Liver (tissue), 9 donors: ENCODE data around the gene RASL12. TPM values are rescaled to one million over a fixed set of nuclear protein-coding genes. Genes with fewer than 3 reads are reported as not detected.

Experiments used
- DNase-seq: peaks from one replicate; pipeline ENCODE4 v3.0.0-alpha.2; 2017; ENCODE audit warnings: low spot score
- H3K27ac ChIP-seq, 2 donors: one replicate each; pipeline ENCODE4 v1.7.0; 2013; ENCODE audit warnings: inconsistent platforms in 2 of 2, low read length in 2 of 2, control low read depth in 1 of 2, low read depth in 1 of 2, mild to moderate bottlenecking in 1 of 2
- H3K27me3 ChIP-seq, 4 donors: one replicate each; pipeline versions ENCODE4 v1.6.1 to v1.7.0; 2013; ENCODE audit warnings: low read length in 3 of 4, inconsistent platforms in 1 of 4, mild to moderate bottlenecking in 1 of 4, moderate library complexity in 1 of 4; ENCODE audit not compliant: control insufficient read depth in 4 of 4, insufficient read depth in 4 of 4
- H3K36me3 ChIP-seq, 4 donors: one replicate each; pipeline versions ENCODE4 v1.6.1 to v1.7.0; 2013; ENCODE audit warnings: low read length in 3 of 4, mild to moderate bottlenecking in 3 of 4, low read depth in 1 of 4, moderate library complexity in 1 of 4; ENCODE audit not compliant: control insufficient read depth in 4 of 4, insufficient read depth in 3 of 4
- H3K4me1 ChIP-seq, 4 donors: one replicate each; pipeline versions ENCODE4 v1.6.1 to v1.7.0; 2013; ENCODE audit warnings: low read length in 3 of 4, mild to moderate bottlenecking in 3 of 4, moderate library complexity in 1 of 4; ENCODE audit not compliant: control insufficient read depth in 4 of 4, insufficient read depth in 4 of 4
- H3K4me3 ChIP-seq, 3 donors: one replicate each; pipeline versions ENCODE4 v1.6.1 to v1.7.0; 2013; ENCODE audit warnings: low read length in 3 of 3, control low read depth in 1 of 3, low read depth in 1 of 3, mild to moderate bottlenecking in 1 of 3
- H3K9ac ChIP-seq, 2 donors: one replicate each; pipeline ENCODE4 v1.7.0; 2013; ENCODE audit warnings: low read length in 2 of 2, mild to moderate bottlenecking in 2 of 2, moderate library complexity in 2 of 2, control low read depth in 1 of 2, low read depth in 1 of 2
- H3K9me3 ChIP-seq, 4 donors: one replicate each; pipeline versions ENCODE4 v1.6.1 to v1.7.0; 2013; ENCODE audit warnings: low read length in 3 of 4; ENCODE audit not compliant: control insufficient read depth in 4 of 4
- EGR1 ChIP-seq, 2 donors: IDR thresholded peaks; 2 replicates each; pipeline ENCODE4 v1.6.1; 2016 to 2018; ENCODE audit warnings: antibody characterized with exemption in 2 of 2, low read depth in 2 of 2
- FOXA1 ChIP-seq: IDR thresholded peaks from 2 replicates; pipeline ENCODE4 v1.6.1; 2016; ENCODE audit warnings: antibody characterized with exemption
- FOXA2 ChIP-seq: IDR thresholded peaks from 2 replicates; pipeline ENCODE4 v1.6.1; 2016; ENCODE audit warnings: antibody characterized with exemption
- GABPA ChIP-seq, 2 donors: IDR thresholded peaks in 1 of 2; conservative IDR thresholded peaks in 1 of 2; 2 replicates each; pipeline ENCODE4 v1.6.1; 2016; ENCODE audit warnings: antibody characterized with exemption in 2 of 2, mild to moderate bottlenecking in 1 of 2, moderate library complexity in 1 of 2
- HNF4A ChIP-seq, 2 donors: conservative IDR thresholded peaks; 2 replicates each; pipeline ENCODE4 v1.6.1; 2016; ENCODE audit warnings: antibody characterized with exemption in 2 of 2, mild to moderate bottlenecking in 2 of 2
- HNF4G ChIP-seq: IDR thresholded peaks from 2 replicates; pipeline ENCODE4 v1.6.1; 2016; ENCODE audit warnings: antibody characterized with exemption
- JUND ChIP-seq, 2 donors: IDR thresholded peaks; 2 replicates each; pipeline ENCODE4 v1.6.1; 2016; ENCODE audit warnings: antibody characterized with exemption in 2 of 2
- NR2F2 ChIP-seq: IDR thresholded peaks from 2 replicates; pipeline ENCODE4 v1.6.1; 2016; ENCODE audit warnings: antibody characterized with exemption
- RAD21 ChIP-seq, 2 donors: IDR thresholded peaks; 2 replicates each; pipeline ENCODE4 v1.6.1; 2016; ENCODE audit warnings: antibody characterized with exemption in 2 of 2, mild to moderate bottlenecking in 2 of 2
- RXRA ChIP-seq, 2 donors: IDR thresholded peaks; 2 replicates each; pipeline ENCODE4 v1.6.1; 2017 to 2018; ENCODE audit warnings: antibody characterized with exemption in 2 of 2, mild to moderate bottlenecking in 1 of 2
- SP1 ChIP-seq: IDR thresholded peaks from 2 replicates; pipeline ENCODE4 v1.6.1; 2018; ENCODE audit warnings: antibody characterized with exemption, mild to moderate bottlenecking
- TAF1 ChIP-seq: conservative IDR thresholded peaks from 2 replicates; pipeline ENCODE4 v1.6.1; 2016; ENCODE audit warnings: antibody characterized with exemption, mild to moderate bottlenecking
- YY1 ChIP-seq: IDR thresholded peaks from 2 replicates; pipeline ENCODE4 v1.6.1; 2016; ENCODE audit warnings: antibody characterized with exemption, mild to moderate bottlenecking
- WGBS: extraction: QIAGEN DNeasy Blood & Tissue Kit; methylation state at CpG from one replicate; pipeline ENCODE4 v1.1.7; 2013; 5-methylcytosine and 5-hydroxymethylcytosine counted together
- polyA plus RNA-seq, 2 donors: library from polyadenylated mRNA; stranded (reverse) in 1 of 2; unstranded in 1 of 2; fragments of 200-250 nt in 1 of 2; fragments of >200 nt in 1 of 2; fragmentation: Nextera tagmentation in 1 of 2; extraction: Ambion mirVana in 1 of 2; gene quantifications; one replicate each; pipeline versions ENCODE4 v1.2.1 to v1.2.3, GENCODE V29; 2013 to 2015
- total RNA-seq, 2 donors: library from RNA; depleted of rRNA; stranded (reverse); fragments of >200 nt; gene quantifications; one replicate each; pipeline ENCODE4 v1.2.3, GENCODE V29; 2014
- TF ChIP-seq, protein P1 (sequence below): fragments of 150-350 bp; IDR thresholded peaks from 2 replicates; pipeline ENCODE4 v1.5.1; 2017; ENCODE audit warnings: improper control_type of control experiment, low read depth, low read length; ENCODE audit not compliant: missing input control
- TF ChIP-seq, protein P2 (sequence below): IDR thresholded peaks from 2 replicates; pipeline ENCODE4 v1.6.1; 2016; ENCODE audit warnings: antibody characterized with exemption
- TF ChIP-seq, protein P3 (sequence below): IDR thresholded peaks from 2 replicates; pipeline ENCODE4 v1.6.1; 2016; ENCODE audit warnings: antibody characterized with exemption
- TF ChIP-seq, protein P4 (sequence below): IDR thresholded peaks from 2 replicates; pipeline ENCODE4 v1.6.1; 2016; ENCODE audit warnings: antibody characterized with exemption
- TF ChIP-seq, protein P5 (sequence below): IDR thresholded peaks from 2 replicates; pipeline ENCODE4 v1.6.1; 2016; ENCODE audit warnings: antibody characterized with exemption, mild to moderate bottlenecking
- donor health status: healthy.
- donor health status: healthy.
- donor health status: healthy.
- donor health status: healthy.
- donor health status: healthy.

Gene RASL12
- total and polyA plus RNA-seq, 4 donors = 0.50 to 0.92 (median 0.63) TPM

DNA sequence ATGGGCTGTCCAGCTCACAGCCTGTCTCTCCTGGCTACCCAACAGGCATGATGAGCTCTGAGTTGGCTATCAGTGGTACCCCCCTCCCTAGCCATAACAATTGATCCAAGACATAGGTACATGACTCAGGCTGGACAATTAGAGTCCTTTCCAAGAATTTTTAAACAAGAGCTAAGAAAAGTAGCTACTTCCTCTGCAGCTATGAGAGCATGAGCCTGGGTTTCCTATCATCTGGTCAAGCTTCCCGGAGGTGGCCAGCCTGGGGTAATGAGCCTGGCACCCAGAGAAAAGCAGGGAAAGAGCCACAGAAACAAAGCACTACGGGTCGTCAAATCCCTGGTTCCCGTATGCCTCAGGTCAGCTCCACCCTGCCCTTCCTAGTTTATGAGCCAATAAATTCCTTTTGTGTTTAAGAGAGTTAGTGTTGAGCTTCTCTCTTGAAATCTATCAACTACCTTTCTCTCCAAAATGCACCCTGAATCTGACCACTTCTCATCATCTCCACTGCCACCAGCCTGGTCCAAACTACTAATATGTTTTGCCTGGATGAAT is 24.9 kb downstream of the RASL12 start (continued):
- TF ChIP-seq, protein P1, sequence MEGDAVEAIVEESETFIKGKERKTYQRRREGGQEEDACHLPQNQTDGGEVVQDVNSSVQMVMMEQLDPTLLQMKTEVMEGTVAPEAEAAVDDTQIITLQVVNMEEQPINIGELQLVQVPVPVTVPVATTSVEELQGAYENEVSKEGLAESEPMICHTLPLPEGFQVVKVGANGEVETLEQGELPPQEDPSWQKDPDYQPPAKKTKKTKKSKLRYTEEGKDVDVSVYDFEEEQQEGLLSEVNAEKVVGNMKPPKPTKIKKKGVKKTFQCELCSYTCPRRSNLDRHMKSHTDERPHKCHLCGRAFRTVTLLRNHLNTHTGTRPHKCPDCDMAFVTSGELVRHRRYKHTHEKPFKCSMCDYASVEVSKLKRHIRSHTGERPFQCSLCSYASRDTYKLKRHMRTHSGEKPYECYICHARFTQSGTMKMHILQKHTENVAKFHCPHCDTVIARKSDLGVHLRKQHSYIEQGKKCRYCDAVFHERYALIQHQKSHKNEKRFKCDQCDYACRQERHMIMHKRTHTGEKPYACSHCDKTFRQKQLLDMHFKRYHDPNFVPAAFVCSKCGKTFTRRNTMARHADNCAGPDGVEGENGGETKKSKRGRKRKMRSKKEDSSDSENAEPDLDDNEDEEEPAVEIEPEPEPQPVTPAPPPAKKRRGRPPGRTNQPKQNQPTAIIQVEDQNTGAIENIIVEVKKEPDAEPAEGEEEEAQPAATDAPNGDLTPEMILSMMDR = no peak
- no peak for TF ChIP-seq NR2F2

DNA sequence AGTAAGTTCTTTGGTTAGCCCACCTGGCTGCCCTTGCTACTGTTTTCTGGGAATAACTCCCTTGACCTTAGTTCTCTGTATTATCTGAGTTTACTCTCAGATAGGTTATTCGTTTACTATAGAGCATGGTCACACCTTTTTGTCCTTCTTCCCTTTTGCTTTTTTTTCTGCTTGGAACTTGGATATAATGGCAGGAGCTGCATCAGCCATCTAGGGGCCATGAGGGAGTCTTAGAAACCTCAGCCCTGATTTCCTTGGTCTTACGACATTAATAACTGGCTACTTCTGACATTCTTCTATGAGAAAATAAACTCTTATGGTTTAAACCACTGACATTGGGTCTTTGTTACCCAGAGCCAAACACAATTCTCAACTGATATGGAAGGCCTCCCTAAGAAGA is 26.0 kb downstream of the RASL12 start:
- Histone ChIP-seq H3K9ac (no peak overlapping the region), H3K4me3 (no peak overlapping the region), H3K27ac (no peak overlapping the region), H3K9me3 (no peaks in the 10 kb centered on the region), H3K4me1 (peaks cover 3 to 19% (median 16%) of the 10 kb centered on the region in 4 donors), H3K36me3 (no peaks in the 10 kb centered on the region), H3K27me3 (no peaks in the 10 kb centered on the region)
- TF ChIP-seq YY1 = no peak
- no peak for TF ChIP-seq EGR1 (IDR thresholded peaks at IDR 0.05; ENCODE audit: low read depth in 2 of 2)
- TF ChIP-seq JUND (IDR thresholded peaks at IDR 0.05) = no peak
- no peak for TF ChIP-seq HNF4G
- TF ChIP-seq, protein P2, sequence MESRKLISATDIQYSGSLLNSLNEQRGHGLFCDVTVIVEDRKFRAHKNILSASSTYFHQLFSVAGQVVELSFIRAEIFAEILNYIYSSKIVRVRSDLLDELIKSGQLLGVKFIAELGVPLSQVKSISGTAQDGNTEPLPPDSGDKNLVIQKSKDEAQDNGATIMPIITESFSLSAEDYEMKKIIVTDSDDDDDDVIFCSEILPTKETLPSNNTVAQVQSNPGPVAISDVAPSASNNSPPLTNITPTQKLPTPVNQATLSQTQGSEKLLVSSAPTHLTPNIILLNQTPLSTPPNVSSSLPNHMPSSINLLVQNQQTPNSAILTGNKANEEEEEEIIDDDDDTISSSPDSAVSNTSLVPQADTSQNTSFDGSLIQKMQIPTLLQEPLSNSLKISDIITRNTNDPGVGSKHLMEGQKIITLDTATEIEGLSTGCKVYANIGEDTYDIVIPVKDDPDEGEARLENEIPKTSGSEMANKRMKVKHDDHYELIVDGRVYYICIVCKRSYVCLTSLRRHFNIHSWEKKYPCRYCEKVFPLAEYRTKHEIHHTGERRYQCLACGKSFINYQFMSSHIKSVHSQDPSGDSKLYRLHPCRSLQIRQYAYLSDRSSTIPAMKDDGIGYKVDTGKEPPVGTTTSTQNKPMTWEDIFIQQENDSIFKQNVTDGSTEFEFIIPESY = no peak
- no peak for TF ChIP-seq SP1
- no peak for TF ChIP-seq NR2F2
- no peak for TF ChIP-seq TAF1
- no peak for TF ChIP-seq RXRA (IDR thresholded peaks at IDR 0.05)
- TF ChIP-seq FOXA1 = no peak
- TF ChIP-seq, protein P1 = no peak
- TF ChIP-seq, protein P3, sequence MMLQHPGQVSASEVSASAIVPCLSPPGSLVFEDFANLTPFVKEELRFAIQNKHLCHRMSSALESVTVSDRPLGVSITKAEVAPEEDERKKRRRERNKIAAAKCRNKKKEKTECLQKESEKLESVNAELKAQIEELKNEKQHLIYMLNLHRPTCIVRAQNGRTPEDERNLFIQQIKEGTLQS = no peak
- no peak for TF ChIP-seq GABPA (IDR thresholded peaks at IDR 0.05 in 1 of 2, conservative IDR thresholded peaks at IDR 0.05 in 1 of 2)
- TF ChIP-seq, protein P4, sequence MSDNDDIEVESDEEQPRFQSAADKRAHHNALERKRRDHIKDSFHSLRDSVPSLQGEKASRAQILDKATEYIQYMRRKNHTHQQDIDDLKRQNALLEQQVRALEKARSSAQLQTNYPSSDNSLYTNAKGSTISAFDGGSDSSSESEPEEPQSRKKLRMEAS = no peak
- TF ChIP-seq, protein P5, sequence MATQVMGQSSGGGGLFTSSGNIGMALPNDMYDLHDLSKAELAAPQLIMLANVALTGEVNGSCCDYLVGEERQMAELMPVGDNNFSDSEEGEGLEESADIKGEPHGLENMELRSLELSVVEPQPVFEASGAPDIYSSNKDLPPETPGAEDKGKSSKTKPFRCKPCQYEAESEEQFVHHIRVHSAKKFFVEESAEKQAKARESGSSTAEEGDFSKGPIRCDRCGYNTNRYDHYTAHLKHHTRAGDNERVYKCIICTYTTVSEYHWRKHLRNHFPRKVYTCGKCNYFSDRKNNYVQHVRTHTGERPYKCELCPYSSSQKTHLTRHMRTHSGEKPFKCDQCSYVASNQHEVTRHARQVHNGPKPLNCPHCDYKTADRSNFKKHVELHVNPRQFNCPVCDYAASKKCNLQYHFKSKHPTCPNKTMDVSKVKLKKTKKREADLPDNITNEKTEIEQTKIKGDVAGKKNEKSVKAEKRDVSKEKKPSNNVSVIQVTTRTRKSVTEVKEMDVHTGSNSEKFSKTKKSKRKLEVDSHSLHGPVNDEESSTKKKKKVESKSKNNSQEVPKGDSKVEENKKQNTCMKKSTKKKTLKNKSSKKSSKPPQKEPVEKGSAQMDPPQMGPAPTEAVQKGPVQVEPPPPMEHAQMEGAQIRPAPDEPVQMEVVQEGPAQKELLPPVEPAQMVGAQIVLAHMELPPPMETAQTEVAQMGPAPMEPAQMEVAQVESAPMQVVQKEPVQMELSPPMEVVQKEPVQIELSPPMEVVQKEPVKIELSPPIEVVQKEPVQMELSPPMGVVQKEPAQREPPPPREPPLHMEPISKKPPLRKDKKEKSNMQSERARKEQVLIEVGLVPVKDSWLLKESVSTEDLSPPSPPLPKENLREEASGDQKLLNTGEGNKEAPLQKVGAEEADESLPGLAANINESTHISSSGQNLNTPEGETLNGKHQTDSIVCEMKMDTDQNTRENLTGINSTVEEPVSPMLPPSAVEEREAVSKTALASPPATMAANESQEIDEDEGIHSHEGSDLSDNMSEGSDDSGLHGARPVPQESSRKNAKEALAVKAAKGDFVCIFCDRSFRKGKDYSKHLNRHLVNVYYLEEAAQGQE = no peak
- no peak for TF ChIP-seq HNF4A (conservative IDR thresholded peaks at IDR 0.05)
- TF ChIP-seq FOXA2 = no peak
- TF ChIP-seq RAD21 (IDR thresholded peaks at IDR 0.05) = no peak
- 72% methylated on average over 2 of the region's 2 CpGs for WGBS
- DNase-seq = no peak
